H1 (cell line): ENCODE data around the gene OR2A14. TPM values are rescaled to one million over a fixed set of nuclear protein-coding genes. Genes with fewer than 3 reads are reported as not detected.

Experiments used
- CTCF ChIA-PET: fragments of 300-600 bp; sonication (Branson Sonifier 250); formaldehyde crosslinking; loops from one replicate; lab custom pipeline; 2021; ENCODE audit not compliant: partially characterized antibody; lab: Charles Lee
- POLR2A ChIA-PET: fragments of 300-600 bp; sonication (Branson Sonifier 250); formaldehyde crosslinking; loops from one replicate; lab custom pipeline; 2021; ENCODE audit warnings: inconsistent platforms; ENCODE audit not compliant: partially characterized antibody; lab: Charles Lee
- DNase-seq, 2 experiments: peaks; one replicate each; pipeline versions ENCODE4 v3.0.0 to v3.0.0-alpha.2; 2010 to 2022; ENCODE audit warnings: low spot score in 2 of 2, low read depth in 1 of 2, mixed read lengths in 1 of 2
- FAIRE-seq: peaks from 2 replicates; lab custom pipeline; 2011; peaks lifted over from hg19 to GRCh38; lab: Jason Lieb, UNC
- H2AFZ ChIP-seq: 2 replicates; pipeline ENCODE4 v1.8.1; 2012; ENCODE audit warnings: low read length, inconsistent platforms
- H2AK5ac ChIP-seq: 2 replicates; pipeline ENCODE4 v1.6.1; 2013; ENCODE audit warnings: low read depth, low read length
- H2BK120ac ChIP-seq: replicated peaks from 2 replicates; pipeline ENCODE3; 2013; ENCODE audit warnings: low read depth, low read length, inconsistent platforms
- H2BK12ac ChIP-seq: 2 replicates; pipeline ENCODE4 v1.6.1; 2013; ENCODE audit warnings: low read depth, low read length
- H2BK15ac ChIP-seq: 2 replicates; pipeline ENCODE4 v1.6.1; 2013; ENCODE audit warnings: low read length
- H2BK20ac ChIP-seq: 2 replicates; pipeline ENCODE4 v1.6.1; 2013; ENCODE audit warnings: low read length
- H2BK5ac ChIP-seq: 2 replicates; pipeline ENCODE4 v1.6.1; 2013; ENCODE audit warnings: low read depth, low read length
- H3K14ac ChIP-seq: 2 replicates; pipeline ENCODE4 v1.6.1; 2013; ENCODE audit warnings: inconsistent platforms; ENCODE audit not compliant: insufficient read length
- H3K18ac ChIP-seq: 2 replicates; pipeline ENCODE4 v1.6.1; 2013; ENCODE audit warnings: low read length; ENCODE audit errors: extremely low read depth
- H3K23ac ChIP-seq: 2 replicates; pipeline ENCODE4 v1.6.1; 2013; ENCODE audit warnings: inconsistent platforms; ENCODE audit not compliant: insufficient read length
- H3K23me2 ChIP-seq: 2 replicates; pipeline ENCODE4 v1.6.1; 2013; ENCODE audit warnings: low read depth, low read length
- H3K27ac ChIP-seq: 2 replicates; pipeline ENCODE4 v1.6.1; 2011; ENCODE audit warnings: low read depth, low read length, inconsistent platforms
- H3K27me3 ChIP-seq, 4 experiments: replicated peaks in 1 of 4; 1 replicate in 1 of 4; 2 replicates in 3 of 4; pipeline versions ENCODE4 v1.6.1 to v1.8.1; 2011 to 2013; ENCODE audit warnings: low read length in 3 of 4, mild to moderate bottlenecking in 3 of 4, inconsistent platforms in 2 of 4, mixed read lengths in 2 of 4, moderate library complexity in 1 of 4; ENCODE audit not compliant: control insufficient read depth in 3 of 4, insufficient read depth in 3 of 4; ENCODE audit errors: extremely low read depth in 1 of 4
- H3K36me3 ChIP-seq, 4 experiments: 2 replicates each; pipeline versions ENCODE4 v1.6.1 to v1.8.1; 2011 to 2013; ENCODE audit warnings: mild to moderate bottlenecking in 4 of 4, low read length in 3 of 4, moderate library complexity in 2 of 4, control low read depth in 1 of 4, inconsistent platforms in 1 of 4; ENCODE audit not compliant: insufficient read depth in 4 of 4, control insufficient read depth in 2 of 4
- H3K4ac ChIP-seq: replicated peaks from 2 replicates; pipeline ENCODE3; 2013; ENCODE audit warnings: low read length, low read depth, mixed read lengths, inconsistent platforms; ENCODE audit not compliant: insufficient read length
- H3K4me1 ChIP-seq, 4 experiments: replicated peaks in 1 of 4; 1 replicate in 1 of 4; 2 replicates in 3 of 4; pipeline versions ENCODE4 v1.6.1 to v1.8.1; 2011 to 2013; ENCODE audit warnings: low read length in 3 of 4, inconsistent platforms in 2 of 4, mixed read lengths in 1 of 4; ENCODE audit not compliant: insufficient read depth in 4 of 4, control insufficient read depth in 3 of 4
- H3K4me2 ChIP-seq, 2 experiments: 2 replicates each; pipeline versions ENCODE4 v1.6.1 to v1.8.1; 2011 to 2013; ENCODE audit warnings: low read depth in 2 of 2, low read length in 2 of 2, control low read depth in 1 of 2, inconsistent platforms in 1 of 2, mild to moderate bottlenecking in 1 of 2; ENCODE audit not compliant: insufficient read depth in 1 of 2
- H3K4me3 ChIP-seq, 4 experiments: fragments of 200-600, 300-600 bp in 1 of 4; sonication (generic), shearing (Covaris generic), sonication (Bioruptor Twin) in 1 of 4; 2 replicates each; pipeline versions ENCODE4 v1.5.1 to v1.8.1; 2011 to 2016; ENCODE audit warnings: low read length in 4 of 4, low read depth in 3 of 4, control low read depth in 2 of 4, inconsistent platforms in 2 of 4, mild to moderate bottlenecking in 2 of 4, mixed read lengths in 1 of 4, moderate library complexity in 1 of 4; ENCODE audit not compliant: insufficient read depth in 2 of 4; ENCODE audit errors: extremely low read depth in 1 of 4
- H3K56ac ChIP-seq: replicated peaks from 2 replicates; pipeline ENCODE3; 2013; ENCODE audit warnings: low read depth, mild to moderate bottlenecking, mixed read lengths, low read length, inconsistent platforms; ENCODE audit not compliant: insufficient read length
- H3K79me1 ChIP-seq: 2 replicates; pipeline ENCODE4 v1.6.1; 2013; ENCODE audit warnings: low read depth, low read length, control low read depth
- H3K79me2 ChIP-seq, 2 experiments: 2 replicates each; pipeline versions ENCODE4 v1.6.1 to v1.8.1; 2012 to 2013; ENCODE audit warnings: low read length in 2 of 2, mild to moderate bottlenecking in 2 of 2, inconsistent platforms in 1 of 2; ENCODE audit not compliant: insufficient read depth in 2 of 2, control insufficient read depth in 1 of 2
- H3K9ac ChIP-seq, 4 experiments: replicated peaks in 1 of 4; 1 replicate in 1 of 4; 2 replicates in 3 of 4; pipeline versions ENCODE4 v1.6.1 to v1.8.1; 2011 to 2013; ENCODE audit warnings: low read depth in 3 of 4, low read length in 3 of 4, control low read depth in 2 of 4, mild to moderate bottlenecking in 2 of 4, moderate library complexity in 2 of 4, inconsistent platforms in 1 of 4; ENCODE audit errors: extremely low read depth in 1 of 4
- H3K9me3 ChIP-seq, 2 experiments: 2 replicates each; pipeline versions ENCODE4 v1.6.1 to v1.8.1; 2012 to 2013; ENCODE audit warnings: mild to moderate bottlenecking in 2 of 2, moderate library complexity in 2 of 2, control low read depth in 1 of 2, inconsistent platforms in 1 of 2, low read depth in 1 of 2, low read length in 1 of 2, mixed read lengths in 1 of 2; ENCODE audit not compliant: insufficient read depth in 2 of 2
- H4K20me1 ChIP-seq, 2 experiments: replicated peaks in 1 of 2; 2 replicates each; pipeline versions ENCODE3 to v1.8.1; 2011 to 2013; ENCODE audit warnings: inconsistent platforms in 2 of 2, low read length in 2 of 2, mild to moderate bottlenecking in 1 of 2; ENCODE audit not compliant: insufficient read depth in 2 of 2, control insufficient read depth in 1 of 2
- H4K5ac ChIP-seq: 2 replicates; pipeline ENCODE4 v1.6.1; 2013; ENCODE audit warnings: low read length, low read depth, mixed read lengths, inconsistent platforms; ENCODE audit not compliant: insufficient read length
- H4K8ac ChIP-seq: 2 replicates; pipeline ENCODE4 v1.8.0; 2013; ENCODE audit warnings: mild to moderate bottlenecking, moderate library complexity, low read length, inconsistent platforms; ENCODE audit not compliant: insufficient read depth; ENCODE audit errors: extremely low read depth
- H4K91ac ChIP-seq: replicated peaks from 2 replicates; pipeline ENCODE3; 2013; ENCODE audit warnings: low read length, mixed read lengths, inconsistent platforms; ENCODE audit not compliant: insufficient read length
- RBBP5 ChIP-seq: IDR thresholded peaks from 2 replicates; pipeline ENCODE4 v1.7.1; 2012; ENCODE audit warnings: low read depth, mild to moderate bottlenecking, inconsistent platforms, low read length, moderate library complexity, borderline replicate concordance
- TAF7 ChIP-seq: optimal IDR thresholded peaks from 2 replicates; pipeline ENCODE3; 2011; ENCODE audit warnings: low read depth, mild to moderate bottlenecking, inconsistent platforms, low read length, moderate library complexity, borderline replicate concordance
- polyA plus RNA-seq, 7 experiments: library from polyadenylated mRNA; depleted of rRNA in 3 of 7; stranded (reverse) in 5 of 7; unstranded in 2 of 7; fragments of >200 nt in 5 of 7; fragments of 200-250 nt in 2 of 7; gene quantifications; 1 replicate in 5 of 7; 2 replicates in 1 of 7; 4 replicates in 1 of 7; pipeline versions ENCODE4 v1.2.1 to v1.2.3, GENCODE V29; 2011 to 2013; ENCODE audit warnings: missing spikeins in 2 of 7, mixed read lengths in 2 of 7
- total RNA-seq: library from RNA; stranded (reverse); fragmentation: NEBNext Ultra II Directional; extraction: Animal tissue kit (Norgen Biotek cat#: 25700); gene quantifications from 2 replicates; pipeline ENCODE4 v1.2.1, GENCODE V29; 2021

Gene OR2A14
- total and polyA plus RNA-seq, 2 of the 8 experiments (the other 6 are each of a cell fraction or from before 2014, with no cell fraction given): not detected

- Histone ChIP-seq H3K56ac (no peak overlapping the region), H2AK5ac (no peak overlapping the region), H2BK12ac (no peak overlapping the region), H3K4me2 (no peak overlapping the region), H3K79me2 (no peaks in the 10 kb centered on the region), H2AFZ (no peak overlapping the region), H3K4me1 (no peaks in the 10 kb centered on the region), H3K79me1 (no peaks in the 10 kb centered on the region), H4K91ac (no peak overlapping the region), H3K9ac (no peak overlapping the region), H3K27ac (no peak overlapping the region), H3K4me3 (no peak overlapping the region), H3K23me2 (no peaks in the 10 kb centered on the region), H4K8ac (no peak overlapping the region), H3K18ac (no peak overlapping the region), H3K4ac (no peak overlapping the region), H2BK20ac (no peak overlapping the region), H3K23ac (no peak overlapping the region), H4K5ac (no peak overlapping the region), H3K36me3 (no peaks in the 10 kb centered on the region), H4K20me1 (no peaks in the 10 kb centered on the region), H3K9me3 (no peaks in the 10 kb centered on the region), H2BK120ac (no peak overlapping the region), H2BK5ac (no peak overlapping the region), H2BK15ac (no peak overlapping the region), H3K14ac (no peak overlapping the region), H3K27me3 (no peaks in the 10 kb centered on the region)
- CTCF ChIA-PET: no interaction called here
- FAIRE-seq (no peak), DNase-seq (no peak)
- no peak for TF ChIP-seq TAF7
- TF ChIP-seq RBBP5: no peak
- POLR2A ChIA-PET: no interaction called here
Measured at GRCh38 chr7:144102041-144102440, 20.9 kb upstream of the OR2A14 start.
